Measurements from ENCODE around the gene HPN.

Gene HPN

GRCh38 chr19:35094656-35095055, 53.1 kb downstream of the HPN start:
- Histone ChIP-seq H4K91ac (ENCODE audit: low read depth, low read length) (no peak overlapping the region), H3K36me3 (ENCODE audit: control insufficient read depth in 1 of 2, insufficient read depth in 2 of 2, low read length in 2 of 2) (no peaks in the 10 kb centered on the region), H3K23ac (ENCODE audit: low read length) (no peak overlapping the region), H3K4me1 (ENCODE audit: control insufficient read depth in 1 of 2, insufficient read depth in 2 of 2, low read length in 2 of 2) (peaks cover 4 to 7% of the 10 kb centered on the region in 2 experiments), H2AK5ac (ENCODE audit: low read length) (no peak overlapping the region), H4K12ac (ENCODE audit: low read depth, low read length) (no peak overlapping the region), H3K4ac (ENCODE audit: low read depth, low read length) (no peak overlapping the region), H4K8ac (ENCODE audit: low read depth, low read length) (no peak overlapping the region), H3K14ac (ENCODE audit: low read length) (no peak overlapping the region), H3K4me2 (ENCODE audit: low read length) (no peak overlapping the region), H3K18ac (ENCODE audit: low read length) (no peak overlapping the region), H3K9me3 (ENCODE audit: insufficient read depth, low read depth, low read length) (no peaks in the 10 kb centered on the region), H3K79me2 (ENCODE audit: control insufficient read depth, insufficient read depth, low read length, poor library complexity) (peaks cover 2% of the 10 kb centered on the region), H2BK120ac (ENCODE audit: insufficient read depth, low read length, poor library complexity) (no peak overlapping the region), H3K9ac (ENCODE audit: low read length) (no peak overlapping the region), H3K79me1 (ENCODE audit: low read length) (peaks cover 5% of the 10 kb centered on the region), H3K27me3 (ENCODE audit: insufficient read depth, low read length) (no peaks in the 10 kb centered on the region), H2AFZ (ENCODE audit: insufficient read depth, low read length, poor library complexity) (no peak overlapping the region), H3K27ac (ENCODE audit: low read depth, low read length) (no peak overlapping the region), H2BK5ac (ENCODE audit: low read depth, low read length, poor library complexity) (no peak overlapping the region), H3K4me3 (ENCODE audit: low read depth, low read length) (no peak overlapping the region), H2BK12ac (ENCODE audit: low read length) (no peak overlapping the region)
- peak; percentile 41 to 64 for DNase-seq
- WGBS (ENCODE audit: extremely low coverage, insufficient coverage, insufficient read length): no CpG with 5 or more reads among the region's 4 CpGs

- Histone ChIP-seq H3K4me2 (ENCODE audit: low read length) (no peak overlapping the region), H3K18ac (ENCODE audit: low read length) (no peak overlapping the region)
- no CpG with 5 or more reads among the region's 8 CpGs for WGBS (ENCODE audit: extremely low coverage, insufficient coverage, insufficient read length)
Observed at GRCh38 chr19:35095667-35096368, 54.3 kb downstream of the HPN start.

GRCh38 chr19:35098413-35099049, 57.0 kb downstream of the HPN start:
- Histone ChIP-seq H3K23ac (ENCODE audit: low read length) (no peak overlapping the region), H3K9ac (ENCODE audit: low read length) (no peak overlapping the region), H3K14ac (ENCODE audit: low read length) (no peak overlapping the region), H4K12ac (ENCODE audit: low read depth, low read length) (no peak overlapping the region), H3K79me1 (ENCODE audit: low read length) (peaks cover 5% of the 10 kb centered on the region), H2BK12ac (ENCODE audit: low read length) (no peak overlapping the region), H3K36me3 (ENCODE audit: control insufficient read depth in 1 of 2, insufficient read depth in 2 of 2, low read length in 2 of 2) (no peaks in the 10 kb centered on the region), H3K4me2 (ENCODE audit: low read length) (no peak overlapping the region), H2AK5ac (ENCODE audit: low read length) (no peak overlapping the region), H3K79me2 (ENCODE audit: control insufficient read depth, insufficient read depth, low read length, poor library complexity) (no peaks in the 10 kb centered on the region), H3K4me3 (ENCODE audit: low read depth, low read length) (no peak overlapping the region), H4K91ac (ENCODE audit: low read depth, low read length) (no peak overlapping the region), H3K9me3 (ENCODE audit: insufficient read depth, low read depth, low read length) (no peaks in the 10 kb centered on the region), H4K8ac (ENCODE audit: low read depth, low read length) (no peak overlapping the region), H3K27ac (ENCODE audit: low read depth, low read length) (no peak overlapping the region), H3K27me3 (ENCODE audit: insufficient read depth, low read length) (no peaks in the 10 kb centered on the region), H3K4me1 (ENCODE audit: control insufficient read depth in 1 of 2, insufficient read depth in 2 of 2, low read length in 2 of 2) (peaks cover 0 to 3% of the 10 kb centered on the region in 2 experiments), H3K4ac (ENCODE audit: low read depth, low read length) (no peak overlapping the region), H3K18ac (ENCODE audit: low read length) (no peak overlapping the region), H2BK5ac (ENCODE audit: low read depth, low read length, poor library complexity) (no peak overlapping the region), H2AFZ (ENCODE audit: insufficient read depth, low read length, poor library complexity) (no peak overlapping the region), H2BK120ac (ENCODE audit: insufficient read depth, low read length, poor library complexity) (no peak overlapping the region)
- no CpG with 5 or more reads among the region's 29 CpGs for WGBS (ENCODE audit: extremely low coverage, insufficient coverage, insufficient read length)
- DNase-seq: no peak

More at GRCh38 chr19:35095667-35096368, 54.3 kb downstream of the HPN start:
- no peak overlapping the region for H3K4me3 ChIP-seq (ENCODE audit: low read depth, low read length)
- H3K79me1 ChIP-seq (ENCODE audit: low read length): peaks cover 5% of the 10 kb centered on the region
- H2AFZ ChIP-seq (ENCODE audit: insufficient read depth, low read length, poor library complexity): peak overlapping the region; percentile 35
- no peak overlapping the region for H3K27ac ChIP-seq (ENCODE audit: low read depth, low read length)
- no peaks in the 10 kb centered on the region for H3K27me3 ChIP-seq (ENCODE audit: insufficient read depth, low read length)
- H3K36me3 ChIP-seq (ENCODE audit: control insufficient read depth in 1 of 2, insufficient read depth in 2 of 2, low read length in 2 of 2): no peaks in the 10 kb centered on the region
- H4K12ac ChIP-seq (ENCODE audit: low read depth, low read length): no peak overlapping the region
- H3K23ac ChIP-seq (ENCODE audit: low read length): no peak overlapping the region
- DNase-seq: peak; percentile 47 to 77
- no peak overlapping the region for H2AK5ac ChIP-seq (ENCODE audit: low read length)
- H3K79me2 ChIP-seq (ENCODE audit: control insufficient read depth, insufficient read depth, low read length, poor library complexity): peaks cover 1% of the 10 kb centered on the region
- no peak overlapping the region for H3K14ac ChIP-seq (ENCODE audit: low read length)
- no peaks in the 10 kb centered on the region for H3K9me3 ChIP-seq (ENCODE audit: insufficient read depth, low read depth, low read length)
- H2BK5ac ChIP-seq (ENCODE audit: low read depth, low read length, poor library complexity): no peak overlapping the region
- peak overlapping the region; percentile 45 for H2BK120ac ChIP-seq (ENCODE audit: insufficient read depth, low read length, poor library complexity)
- H3K4ac ChIP-seq (ENCODE audit: low read depth, low read length): no peak overlapping the region
- H4K8ac ChIP-seq (ENCODE audit: low read depth, low read length): no peak overlapping the region
- H3K4me1 ChIP-seq (ENCODE audit: control insufficient read depth in 1 of 2, insufficient read depth in 2 of 2, low read length in 2 of 2): peaks cover 2 to 5% of the 10 kb centered on the region in 2 experiments
- H2BK12ac ChIP-seq (ENCODE audit: low read length): no peak overlapping the region
- H3K9ac ChIP-seq (ENCODE audit: low read length): no peak overlapping the region
- H4K91ac ChIP-seq (ENCODE audit: low read depth, low read length): no peak overlapping the region

- Histone ChIP-seq H3K4ac (ENCODE audit: low read depth, low read length) (no peak overlapping the region), H2AFZ (ENCODE audit: insufficient read depth, low read length, poor library complexity) (no peak overlapping the region), H3K4me1 (ENCODE audit: control insufficient read depth in 1 of 2, insufficient read depth in 2 of 2, low read length in 2 of 2) (no peaks in the 10 kb centered on the region), H3K27me3 (ENCODE audit: insufficient read depth, low read length) (no peaks in the 10 kb centered on the region), H3K9ac (ENCODE audit: low read length) (no peak overlapping the region), H2BK120ac (ENCODE audit: insufficient read depth, low read length, poor library complexity) (no peak overlapping the region), H3K79me1 (ENCODE audit: low read length) (no peaks in the 10 kb centered on the region), H2BK5ac (ENCODE audit: low read depth, low read length, poor library complexity) (no peak overlapping the region), H4K12ac (ENCODE audit: low read depth, low read length) (no peak overlapping the region), H3K23ac (ENCODE audit: low read length) (no peak overlapping the region), H2BK12ac (ENCODE audit: low read length) (no peak overlapping the region), H4K8ac (ENCODE audit: low read depth, low read length) (no peak overlapping the region), H2AK5ac (ENCODE audit: low read length) (no peak overlapping the region), H3K79me2 (ENCODE audit: control insufficient read depth, insufficient read depth, low read length, poor library complexity) (no peaks in the 10 kb centered on the region), H3K4me2 (ENCODE audit: low read length) (no peak overlapping the region), H3K36me3 (ENCODE audit: control insufficient read depth in 1 of 2, insufficient read depth in 2 of 2, low read length in 2 of 2) (no peaks in the 10 kb centered on the region), H3K27ac (ENCODE audit: low read depth, low read length) (no peak overlapping the region), H3K18ac (ENCODE audit: low read length) (no peak overlapping the region), H4K91ac (ENCODE audit: low read depth, low read length) (no peak overlapping the region), H3K4me3 (ENCODE audit: low read depth, low read length) (no peak overlapping the region), H3K9me3 (ENCODE audit: insufficient read depth, low read depth, low read length) (no peaks in the 10 kb centered on the region), H3K14ac (ENCODE audit: low read length) (no peak overlapping the region)
- no CpG with 5 or more reads among the region's 21 CpGs for WGBS (ENCODE audit: extremely low coverage, insufficient coverage, insufficient read length)
- DNase-seq: no peak
Observed at GRCh38 chr19:35099155-35099896, 57.8 kb downstream of the HPN start.
